Loucy (cell line): Measurements from ENCODE around the gene MTHFS.

Experiments
- H2AFZ ChIP-seq: fragments of 200-600 bp; sonication (generic); 2 replicates; pipeline ENCODE4 v1.6.0; 2016; ENCODE audit warnings: antibody characterized with exemption, mild to moderate bottlenecking, low read length, moderate library complexity
- H3F3A ChIP-seq: fragments of 200-600 bp; 2 replicates; pipeline ENCODE4 v1.6.0; 2016; ENCODE audit warnings: antibody characterized with exemption, low read depth, mild to moderate bottlenecking
- H3K27me3 ChIP-seq: fragments of 200-600 bp; sonication (generic); 2 replicates; pipeline ENCODE4 v1.6.1; 2014; ENCODE audit warnings: low read length, mild to moderate bottlenecking; ENCODE audit not compliant: insufficient read depth, poor library complexity, severe bottlenecking
- H3K36me3 ChIP-seq: fragments of 200-600 bp; sonication (generic); 2 replicates; pipeline ENCODE4 v1.6.1; 2016; ENCODE audit warnings: low read length; ENCODE audit not compliant: insufficient read depth
- H3K4me1 ChIP-seq: fragments of 200-600 bp; sonication (generic); 2 replicates; pipeline ENCODE4 v1.5.1; 2014; ENCODE audit warnings: low read length, mild to moderate bottlenecking; ENCODE audit not compliant: insufficient read depth, poor library complexity, severe bottlenecking
- H3K4me2 ChIP-seq: fragments of 200-600 bp; sonication (generic); 2 replicates; pipeline ENCODE4 v1.6.0; 2014; ENCODE audit warnings: antibody characterized with exemption, low read length, low read depth, mild to moderate bottlenecking; ENCODE audit not compliant: poor library complexity, severe bottlenecking
- H3K4me3 ChIP-seq: fragments of 200-600 bp; sonication (generic); 2 replicates; pipeline ENCODE4 v1.5.1; 2014; ENCODE audit warnings: low read length, mild to moderate bottlenecking, mixed read lengths; ENCODE audit not compliant: poor library complexity, severe bottlenecking
- H3K79me2 ChIP-seq: fragments of 200-600 bp; sonication (generic); 2 replicates; pipeline ENCODE4 v1.6.1; 2014; ENCODE audit warnings: low read length; ENCODE audit not compliant: insufficient read depth
- H3K9ac ChIP-seq: fragments of 200-600 bp; sonication (generic); 2 replicates; pipeline ENCODE4 v1.6.0; 2014; ENCODE audit warnings: mild to moderate bottlenecking, low read depth, low read length, moderate library complexity; ENCODE audit not compliant: poor library complexity, severe bottlenecking
- H3K9me2 ChIP-seq: fragments of 200-600 bp; sonication (generic); replicated peaks from 2 replicates; pipeline ENCODE4 v1.6.1; 2016; ENCODE audit warnings: low read depth, low read length, mixed read lengths
- H3K9me3 ChIP-seq: fragments of 200-600 bp; sonication (generic); 2 replicates; pipeline ENCODE4 v1.6.1; 2014; ENCODE audit warnings: mild to moderate bottlenecking, antibody characterized with exemption, low read length, low read depth; ENCODE audit not compliant: insufficient read depth
- H4K20me1 ChIP-seq: fragments of 200-600 bp; sonication (generic); 2 replicates; pipeline ENCODE4 v1.6.0; 2014; ENCODE audit warnings: antibody characterized with exemption, low read length, mild to moderate bottlenecking; ENCODE audit not compliant: insufficient read depth, poor library complexity, severe bottlenecking
- EZH2phosphoT487 ChIP-seq: fragments of 200-600 bp; IDR thresholded peaks from 2 replicates; pipeline ENCODE4 v1.6.1; 2018; ENCODE audit warnings: antibody characterized with exemption, mild to moderate bottlenecking, moderate library complexity, borderline replicate concordance
- TF ChIP-seq, protein P1 (sequence below): fragments of 200-600 bp; sonication (generic); conservative IDR thresholded peaks from 2 replicates; pipeline ENCODE4 v1.5.1; 2014; ENCODE audit warnings: mild to moderate bottlenecking, antibody characterized with exemption, low read length

Gene MTHFS

DNA sequence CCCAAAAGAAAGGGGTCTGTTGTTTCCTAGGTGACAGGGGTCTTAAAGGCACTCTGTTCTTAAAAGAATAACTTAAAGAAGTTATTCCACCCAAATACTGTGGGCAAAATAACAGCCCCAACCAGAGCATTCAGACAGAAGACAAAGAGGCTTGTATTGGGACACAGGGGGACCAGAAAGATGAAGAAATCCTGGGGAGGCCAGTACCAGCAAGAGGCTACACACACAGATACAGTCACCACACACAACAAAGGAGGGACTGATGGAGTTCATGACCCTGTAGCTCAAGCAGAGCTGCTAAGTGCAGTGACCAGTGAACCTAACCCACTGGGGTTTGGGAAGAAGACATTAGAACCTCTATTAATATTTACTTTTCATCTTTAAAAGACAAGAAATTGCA is 59.0 kb downstream of the MTHFS start:
- Histone ChIP-seq H3F3A (no peaks in the 10 kb centered on the region), H3K36me3 (peaks cover 8% of the 10 kb centered on the region; the same call in 1 of the 2 replicates), H3K4me1 (peaks cover under 1% of the 10 kb centered on the region), H3K9ac (no peak overlapping the region), H3K27me3 (no peaks in the 10 kb centered on the region), H3K9me3 (no peaks in the 10 kb centered on the region), H3K9me2 (no peaks in the 10 kb centered on the region), H2AFZ (no peak overlapping the region), H3K4me2 (no peak overlapping the region), H4K20me1 (no peaks in the 10 kb centered on the region), H3K79me2 (no peaks in the 10 kb centered on the region), H3K4me3 (no peak overlapping the region)
- no peak for TF ChIP-seq EZH2phosphoT487
- TF ChIP-seq, protein P1, sequence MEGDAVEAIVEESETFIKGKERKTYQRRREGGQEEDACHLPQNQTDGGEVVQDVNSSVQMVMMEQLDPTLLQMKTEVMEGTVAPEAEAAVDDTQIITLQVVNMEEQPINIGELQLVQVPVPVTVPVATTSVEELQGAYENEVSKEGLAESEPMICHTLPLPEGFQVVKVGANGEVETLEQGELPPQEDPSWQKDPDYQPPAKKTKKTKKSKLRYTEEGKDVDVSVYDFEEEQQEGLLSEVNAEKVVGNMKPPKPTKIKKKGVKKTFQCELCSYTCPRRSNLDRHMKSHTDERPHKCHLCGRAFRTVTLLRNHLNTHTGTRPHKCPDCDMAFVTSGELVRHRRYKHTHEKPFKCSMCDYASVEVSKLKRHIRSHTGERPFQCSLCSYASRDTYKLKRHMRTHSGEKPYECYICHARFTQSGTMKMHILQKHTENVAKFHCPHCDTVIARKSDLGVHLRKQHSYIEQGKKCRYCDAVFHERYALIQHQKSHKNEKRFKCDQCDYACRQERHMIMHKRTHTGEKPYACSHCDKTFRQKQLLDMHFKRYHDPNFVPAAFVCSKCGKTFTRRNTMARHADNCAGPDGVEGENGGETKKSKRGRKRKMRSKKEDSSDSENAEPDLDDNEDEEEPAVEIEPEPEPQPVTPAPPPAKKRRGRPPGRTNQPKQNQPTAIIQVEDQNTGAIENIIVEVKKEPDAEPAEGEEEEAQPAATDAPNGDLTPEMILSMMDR = no peak

DNA sequence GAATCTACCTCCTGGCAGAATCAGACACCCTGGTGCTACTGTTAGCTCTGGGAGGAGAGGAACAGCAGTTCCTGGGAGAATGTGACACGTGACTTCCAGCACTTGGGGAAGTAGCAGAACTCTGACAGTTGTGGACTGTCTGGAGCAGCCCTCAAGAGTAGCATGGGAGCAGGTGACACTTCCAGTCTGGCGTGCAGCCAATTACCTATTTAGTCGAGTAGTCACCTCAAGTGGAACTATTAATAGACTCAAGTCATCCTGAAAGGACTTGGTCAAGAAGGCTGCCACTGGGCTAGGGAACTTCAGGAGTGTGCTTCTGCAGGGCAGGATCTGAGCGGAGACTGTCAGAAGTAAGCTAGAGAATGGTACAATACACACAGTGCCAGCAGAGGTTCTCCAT is 62.3 kb downstream of the MTHFS start:
- Histone ChIP-seq H3F3A (no peaks in the 10 kb centered on the region), H3K4me1 (peaks cover 6% of the 10 kb centered on the region), H3K9me3 (no peaks in the 10 kb centered on the region), H3K36me3 (peaks cover 4% of the 10 kb centered on the region; the same call in 1 of the 2 replicates), H3K4me3 (no peak overlapping the region), H4K20me1 (no peaks in the 10 kb centered on the region), H3K4me2 (no peak overlapping the region), H3K27me3 (no peaks in the 10 kb centered on the region), H3K9me2 (no peaks in the 10 kb centered on the region), H3K79me2 (no peaks in the 10 kb centered on the region), H3K9ac (no peak overlapping the region), H2AFZ (no peak overlapping the region)
- no peak for TF ChIP-seq EZH2phosphoT487
- TF ChIP-seq, protein P1 = no peak

DNA sequence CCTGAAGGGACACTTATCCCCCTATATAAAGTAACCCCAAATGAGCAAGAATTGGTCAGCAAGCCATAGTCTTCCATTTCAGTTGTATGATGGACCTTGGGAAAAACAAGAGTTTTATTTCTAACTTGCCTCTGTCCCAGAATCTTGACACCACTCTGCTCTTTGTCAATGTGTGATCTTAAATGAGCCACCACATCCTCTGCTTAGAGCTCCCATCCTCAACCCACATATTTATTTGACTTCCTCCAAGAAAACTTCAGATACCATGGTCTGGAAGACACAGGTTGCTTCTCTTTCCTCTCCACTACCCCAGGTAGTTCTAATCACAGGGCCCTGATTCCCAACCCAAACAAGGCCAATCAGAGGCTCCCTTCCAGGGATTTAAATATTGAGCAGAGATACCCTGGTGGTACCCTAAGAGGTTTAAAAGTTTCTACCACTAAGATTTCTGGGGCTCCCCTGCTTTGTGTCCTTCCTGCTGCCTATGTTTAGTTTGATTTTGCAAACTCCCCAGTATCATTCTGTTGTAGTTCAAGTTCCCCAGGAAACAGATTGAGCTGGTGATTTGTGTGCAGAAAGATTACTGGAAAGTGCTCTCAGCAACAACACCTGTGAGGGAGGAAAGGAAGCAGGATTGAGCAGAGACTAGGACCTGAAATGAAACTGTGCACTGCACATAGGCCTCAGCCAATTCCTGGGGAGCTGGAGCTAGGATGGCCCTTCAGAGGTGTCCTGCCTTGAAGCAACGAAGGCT is 64.3 kb downstream of the MTHFS start:
- no peaks in the 10 kb centered on the region for H3K9me3 ChIP-seq
- no peak overlapping the region for H3K9ac ChIP-seq
- H2AFZ ChIP-seq = no peak overlapping the region
- no peaks in the 10 kb centered on the region for H3K79me2 ChIP-seq
- H3K4me1 ChIP-seq = peaks cover 6% of the 10 kb centered on the region
- no peaks in the 10 kb centered on the region for H3K27me3 ChIP-seq
- H3K9me2 ChIP-seq = no peaks in the 10 kb centered on the region
- no peaks in the 10 kb centered on the region for H4K20me1 ChIP-seq
- H3K36me3 ChIP-seq = no peaks in the 10 kb centered on the region
- TF ChIP-seq, protein P1 = no peak
- TF ChIP-seq EZH2phosphoT487 = no peak
- no peak overlapping the region for H3K4me3 ChIP-seq
- H3F3A ChIP-seq = no peaks in the 10 kb centered on the region
- no peak overlapping the region for H3K4me2 ChIP-seq
